Astrocyte (in vitro differentiated cells and primary cell): ENCODE measurements around the gene FAM219B. TPM values are rescaled to one million over a fixed set of nuclear protein-coding genes. Genes with fewer than 3 reads are reported as not detected.
A peak's percentile ranks its signal among the peaks of the same experiment; 100 is the strongest.
"Not testable (repeated sequence)": the region's sequence is repeated elsewhere in the genome, so short reads cannot be mapped to it uniquely, and the experiment has no call there.

Experiments used
- DNase-seq: peaks from one replicate; pipeline ENCODE4 v3.0.0-alpha.2; 2010; ENCODE audit warnings: low read depth
- FAIRE-seq: peaks from 2 replicates; lab custom pipeline; 2011; peaks lifted over from hg19 to GRCh38; lab: Jason Lieb, UNC
- H2AFZ ChIP-seq: 2 replicates; pipeline ENCODE4 v1.6.0; 2012; ENCODE audit warnings: low read depth, low read length, inconsistent platforms
- H3K27ac ChIP-seq: 2 replicates; pipeline ENCODE4 v1.5.1; 2011; ENCODE audit warnings: low read depth, low read length, inconsistent platforms
- H3K27me3 ChIP-seq: 2 replicates; pipeline ENCODE4 v1.6.0; 2011; ENCODE audit warnings: low read length, inconsistent platforms; ENCODE audit not compliant: insufficient read depth
- H3K36me3 ChIP-seq: 2 replicates; pipeline ENCODE4 v1.5.1; 2011; ENCODE audit warnings: low read length, inconsistent platforms; ENCODE audit not compliant: insufficient read depth
- H3K4me1 ChIP-seq: 2 replicates; pipeline ENCODE4 v1.5.1; 2011; ENCODE audit warnings: low read length, inconsistent platforms; ENCODE audit not compliant: insufficient read depth
- H3K4me2 ChIP-seq: 2 replicates; pipeline ENCODE4 v1.6.0; 2012; ENCODE audit warnings: low read length, inconsistent platforms
- H3K4me3 ChIP-seq: 2 replicates; pipeline ENCODE4 v1.5.1; 2011; ENCODE audit warnings: low read depth, mild to moderate bottlenecking, low read length, inconsistent platforms; ENCODE audit not compliant: insufficient read depth
- H3K79me2 ChIP-seq: 2 replicates; pipeline ENCODE4 v1.6.0; 2012; ENCODE audit warnings: mild to moderate bottlenecking, low read length, inconsistent platforms; ENCODE audit not compliant: insufficient read depth
- H3K9ac ChIP-seq: 2 replicates; pipeline ENCODE4 v1.6.0; 2012; ENCODE audit warnings: mild to moderate bottlenecking, low read length, inconsistent platforms
- H3K9me3 ChIP-seq: 2 replicates; pipeline ENCODE4 v1.5.1; 2012; ENCODE audit warnings: low read depth, mild to moderate bottlenecking, low read length, inconsistent platforms; ENCODE audit not compliant: insufficient read depth
- H4K20me1 ChIP-seq: 2 replicates; pipeline ENCODE4 v1.6.0; 2012; ENCODE audit warnings: low read length, inconsistent platforms; ENCODE audit not compliant: insufficient read depth
- H3K27ac Mint-ChIP-seq: one replicate; pipeline ENCODE4 v1.8.0; 2021; ENCODE audit warnings: mild to moderate bottlenecking, mixed read lengths; ENCODE audit not compliant: unreplicated experiment
- H3K27me3 Mint-ChIP-seq: one replicate; pipeline ENCODE4 v1.8.0; 2021; ENCODE audit warnings: low read depth, mixed read lengths; ENCODE audit not compliant: unreplicated experiment
- H3K36me3 Mint-ChIP-seq: one replicate; pipeline ENCODE4 v1.8.0; 2021; ENCODE audit warnings: low read depth, mixed read lengths; ENCODE audit not compliant: unreplicated experiment
- H3K4me1 Mint-ChIP-seq: one replicate; pipeline ENCODE4 v1.8.0; 2021; ENCODE audit warnings: low read depth, mixed read lengths; ENCODE audit not compliant: unreplicated experiment
- H3K4me3 Mint-ChIP-seq: one replicate; pipeline ENCODE4 v1.8.0; 2021; ENCODE audit warnings: mild to moderate bottlenecking, moderate library complexity, mixed read lengths; ENCODE audit not compliant: unreplicated experiment
- H3K9me3 Mint-ChIP-seq: one replicate; pipeline ENCODE4 v1.8.0; 2021; ENCODE audit warnings: mild to moderate bottlenecking, mixed read lengths; ENCODE audit not compliant: unreplicated experiment
- CTCF ChIP-seq: IDR thresholded peaks from 2 replicates; pipeline ENCODE4 v1.5.1; 2011; ENCODE audit warnings: low read depth, mild to moderate bottlenecking, inconsistent platforms, low read length, moderate library complexity; ENCODE audit not compliant: insufficient read depth
- EZH2 ChIP-seq: IDR thresholded peaks from 2 replicates; pipeline ENCODE4 v1.6.1; 2012; ENCODE audit warnings: mild to moderate bottlenecking, low read length, inconsistent platforms; ENCODE audit not compliant: insufficient read depth
- total RNA-seq: library from RNA; stranded (reverse); gene quantifications from 2 replicates; pipeline ENCODE4 v1.2.1, GENCODE V29; 2021

The FAM219B gene
- total RNA-seq, 1 donor from 2014 or later: 97.1 TPM

GRCh38 chr15:74937272-74937589 is 30.6 kb upstream of the FAM219B start:
- Histone ChIP-seq H3K27me3 (no peaks in the 10 kb centered on the region), H3K4me2 (peak overlapping the region; percentile 96), H3K9ac (peak overlapping the region; percentile 92), H3K36me3 (no peaks in the 10 kb centered on the region), H3K4me3 (peak overlapping the region; percentile 92), H2AFZ (peak overlapping the region; percentile 86), H3K79me2 (peaks cover 56% of the 10 kb centered on the region), H3K9me3 (no peaks in the 10 kb centered on the region), H4K20me1 (peaks cover 27% of the 10 kb centered on the region), H3K27ac (peak overlapping the region; percentile 78), H3K4me1 (peaks cover 3% of the 10 kb centered on the region)
- H3K4me3 Mint-ChIP-seq: peak overlapping the region; percentile 96
- FAIRE-seq (no peak), DNase-seq (no peak)
- H3K27ac Mint-ChIP-seq: peak overlapping the region; percentile 37
- H3K4me1 Mint-ChIP-seq: peaks cover 2% of the 10 kb centered on the region
- H3K9me3 Mint-ChIP-seq: no peaks in the 10 kb centered on the region
- no peaks in the 10 kb centered on the region for H3K27me3 Mint-ChIP-seq
- TF ChIP-seq EZH2 (no peak), CTCF (no peak)
- no peaks in the 10 kb centered on the region for H3K36me3 Mint-ChIP-seq

- H3K27ac Mint-ChIP-seq, FAIRE-seq: not testable (repeated sequence)
Observed at GRCh38 chr15:74935193-74935592, 28.5 kb upstream of the FAM219B start.

GRCh38 chr15:74933573-74933972 is 26.9 kb upstream of the FAM219B start:
- no peak for DNase-seq
- no peak for FAIRE-seq
- H3K9ac ChIP-seq: no peak overlapping the region
- no peak overlapping the region for H2AFZ ChIP-seq
- no peak overlapping the region for H3K27ac ChIP-seq
- no peak overlapping the region for H3K4me3 ChIP-seq
- H3K4me3 Mint-ChIP-seq: no peak overlapping the region
- no peak overlapping the region for H3K27ac Mint-ChIP-seq
- no peaks in the 10 kb centered on the region for H3K9me3 Mint-ChIP-seq
- H3K4me2 ChIP-seq: no peak overlapping the region
- H3K79me2 ChIP-seq: peaks cover 71% of the 10 kb centered on the region
- peaks cover 35% of the 10 kb centered on the region for H4K20me1 ChIP-seq
- peaks cover 2% of the 10 kb centered on the region for H3K4me1 Mint-ChIP-seq
- TF ChIP-seq CTCF (no peak), EZH2 (no peak)
- no peaks in the 10 kb centered on the region for H3K9me3 ChIP-seq
- H3K27me3 ChIP-seq: no peaks in the 10 kb centered on the region
- no peaks in the 10 kb centered on the region for H3K27me3 Mint-ChIP-seq
- peaks cover 6% of the 10 kb centered on the region for H3K36me3 ChIP-seq
- H3K36me3 Mint-ChIP-seq: no peaks in the 10 kb centered on the region
- H3K4me1 ChIP-seq: peaks cover 3% of the 10 kb centered on the region

More at GRCh38 chr15:74935193-74935592, 28.5 kb upstream of the FAM219B start:
- peak overlapping the region; percentile 76 for H3K4me3 Mint-ChIP-seq
- not testable (repeated sequence) for H3K9me3 ChIP-seq, H3K36me3 ChIP-seq, H3K4me3 ChIP-seq, H3K27ac ChIP-seq, H2AFZ ChIP-seq, H3K9me3 Mint-ChIP-seq, H3K36me3 Mint-ChIP-seq, H3K9ac ChIP-seq, H3K4me1 ChIP-seq, DNase-seq, H3K4me2 ChIP-seq, H3K27me3 ChIP-seq, H3K27me3 Mint-ChIP-seq, H3K4me1 Mint-ChIP-seq
- H3K79me2 ChIP-seq: peaks cover 68% of the 10 kb centered on the region
- peaks cover 31% of the 10 kb centered on the region for H4K20me1 ChIP-seq
